Tibial artery (tissue), 4 donors: ENCODE data around the gene NOP10.

ENCODE experiments used
- DNase-seq, 2 donors: peaks; one replicate each; pipeline ENCODE4 v3.0.0-alpha.2; 2019
- H3K27ac ChIP-seq, 2 donors: fragments of 200-600 bp; sonication (generic) in 1 of 2; 1 replicate in 1 of 2; 2 replicates in 1 of 2; pipeline ENCODE4 v1.5.1; 2018 to 2019; ENCODE audit warnings: mild to moderate bottlenecking in 1 of 2
- H3K27me3 ChIP-seq, 2 donors: fragments of 200-600 bp; sonication (generic) in 1 of 2; one replicate each; pipeline versions ENCODE4 v1.5.1 to v1.6.0; 2016 to 2019
- H3K36me3 ChIP-seq, 3 donors: fragments of 200-600 bp; sonication (generic) in 2 of 3; one replicate each; pipeline ENCODE4 v1.5.1; 2016 to 2019; ENCODE audit warnings: mild to moderate bottlenecking in 2 of 3
- H3K4me1 ChIP-seq, 4 donors: fragments of 200-600 bp; sonication (generic) in 2 of 4; 1 replicate in 3 of 4; 2 replicates in 1 of 4; pipeline ENCODE4 v1.5.1; 2016 to 2019
- H3K4me3 ChIP-seq, 2 donors: fragments of 200-600 bp; sonication (generic) in 1 of 2; 1 replicate in 1 of 2; 2 replicates in 1 of 2; pipeline ENCODE4 v1.5.1; 2018 to 2019; ENCODE audit warnings: mild to moderate bottlenecking in 2 of 2
- H3K9me3 ChIP-seq, 3 donors: fragments of 200-600 bp; sonication (generic) in 1 of 3; one replicate each; pipeline ENCODE4 v1.5.1; 2016 to 2019
- CTCF ChIP-seq, 2 experiments: fragments of 200-600 bp in 1 of 2; fragments of 450-650 bp in 1 of 2; IDR thresholded peaks; one replicate each; pipeline ENCODE4 v1.5.1; 2017 to 2019; ENCODE audit warnings: antibody characterized with exemption in 2 of 2, mild to moderate bottlenecking in 1 of 2, moderate library complexity in 1 of 2
- intact Hi-C: fragments of 100-400 bp; cut with DNase I; formaldehyde crosslinking; loops from one replicate; pipeline ENCODE4 v1.15.0; 2023; ENCODE audit warnings: low total_unique reads

The NOP10 gene

GRCh38 chr15:34360298-34360697 lies 17.4 kb upstream of the NOP10 start:
- Histone ChIP-seq H3K36me3 (peaks cover 0 to 82% (median 32%) of the 10 kb centered on the region in 3 donors), H3K27ac (no peak overlapping the region), H3K4me3 (no peak overlapping the region), H3K9me3 (no peaks in the 10 kb centered on the region), H3K27me3 (no peaks in the 10 kb centered on the region), H3K4me1 (peaks cover 0 to 2% (median 2%) of the 10 kb centered on the region in 4 donors)
- no peak for TF ChIP-seq CTCF (IDR thresholded peaks at IDR 0.05)
- no peak for DNase-seq
- intact Hi-C loops: loop anchor here (10.0 kb wide), 2 partner anchors 125 to 295 kb away; no protein-coding TSS in a partner anchor

GRCh38 chr15:34359416-34359815 lies 16.5 kb upstream of the NOP10 start:
- Histone ChIP-seq H3K36me3 (peaks cover 0 to 91% (median 32%) of the 10 kb centered on the region in 3 donors), H3K9me3 (no peaks in the 10 kb centered on the region), H3K4me1 (no peaks in the 10 kb centered on the region), H3K27ac (no peak overlapping the region), H3K27me3 (no peaks in the 10 kb centered on the region), H3K4me3 (no peak overlapping the region)
- DNase-seq: no peak
- TF ChIP-seq CTCF (IDR thresholded peaks at IDR 0.05): no peak
- intact Hi-C loops: loop anchor here (5.0 kb wide), 1 partner anchor 413 kb away; no protein-coding TSS in a partner anchor

GRCh38 chr15:34358948-34359347 lies 16.0 kb upstream of the NOP10 start:
- Histone ChIP-seq H3K4me1 (no peaks in the 10 kb centered on the region), H3K4me3 (no peak overlapping the region), H3K9me3 (no peaks in the 10 kb centered on the region), H3K27ac (no peak overlapping the region), H3K36me3 (peaks cover 0 to 93% (median 32%) of the 10 kb centered on the region in 3 donors), H3K27me3 (no peaks in the 10 kb centered on the region)
- intact Hi-C loops: loop anchor here (5.0 kb wide), 1 partner anchor 413 kb away; no protein-coding TSS in a partner anchor
- no peak for DNase-seq
- TF ChIP-seq CTCF (IDR thresholded peaks at IDR 0.05): no peak

- TF ChIP-seq CTCF (IDR thresholded peaks at IDR 0.05): no peak
- Histone ChIP-seq H3K27ac (no peak overlapping the region), H3K4me3 (no peak overlapping the region), H3K4me1 (no peaks in the 10 kb centered on the region), H3K27me3 (no peaks in the 10 kb centered on the region), H3K36me3 (peaks cover 0 to 88% (median 32%) of the 10 kb centered on the region in 3 donors), H3K9me3 (no peaks in the 10 kb centered on the region)
- intact Hi-C loops: loop anchor here (5.0 kb wide), 1 partner anchor 414 kb away; no protein-coding TSS in a partner anchor
- no peak for DNase-seq
Observed at GRCh38 chr15:34358367-34358766, 15.4 kb upstream of the NOP10 start.

GRCh38 chr15:34357653-34358052 lies 14.7 kb upstream of the NOP10 start:
- Histone ChIP-seq H3K27me3 (no peaks in the 10 kb centered on the region), H3K36me3 (peaks cover 0 to 81% (median 32%) of the 10 kb centered on the region in 3 donors), H3K4me3 (no peak overlapping the region), H3K9me3 (no peaks in the 10 kb centered on the region), H3K4me1 (no peaks in the 10 kb centered on the region), H3K27ac (no peak overlapping the region)
- TF ChIP-seq CTCF (IDR thresholded peaks at IDR 0.05): no peak
- DNase-seq: no peak
- intact Hi-C loops: loop anchor here (5.0 kb wide), 1 partner anchor 415 kb away; no protein-coding TSS in a partner anchor
